GM18520 (cell line): Measurements from ENCODE around the gene GLG1.

Source experiments
- ATAC-seq: cut with Tn5 transposase; IDR thresholded peaks from one replicate; pipeline ENCODE4 v1.9.1; 2021; ENCODE audit not compliant: unreplicated experiment

The GLG1 gene

DNA sequence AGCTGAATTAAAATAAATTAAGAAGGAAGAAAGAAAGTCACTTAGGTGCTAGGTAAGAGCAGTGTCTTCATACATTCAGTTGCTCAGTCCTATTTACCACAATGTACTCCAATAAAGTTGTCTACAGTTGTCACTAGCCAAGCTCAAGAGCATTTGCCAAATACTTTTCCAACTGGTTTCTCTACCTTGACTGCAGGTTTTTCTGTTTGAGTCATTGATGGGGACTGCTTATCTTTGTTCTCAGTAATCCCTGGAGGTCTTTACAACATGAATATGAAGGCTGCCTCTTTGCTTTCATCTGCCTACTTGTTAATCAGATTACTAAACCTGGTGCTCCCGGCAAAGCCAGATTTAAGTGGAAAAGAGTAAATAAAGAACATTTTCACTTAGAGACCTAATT lies 121.0 kb downstream of the GLG1 start:
- no peak for ATAC-seq

DNA sequence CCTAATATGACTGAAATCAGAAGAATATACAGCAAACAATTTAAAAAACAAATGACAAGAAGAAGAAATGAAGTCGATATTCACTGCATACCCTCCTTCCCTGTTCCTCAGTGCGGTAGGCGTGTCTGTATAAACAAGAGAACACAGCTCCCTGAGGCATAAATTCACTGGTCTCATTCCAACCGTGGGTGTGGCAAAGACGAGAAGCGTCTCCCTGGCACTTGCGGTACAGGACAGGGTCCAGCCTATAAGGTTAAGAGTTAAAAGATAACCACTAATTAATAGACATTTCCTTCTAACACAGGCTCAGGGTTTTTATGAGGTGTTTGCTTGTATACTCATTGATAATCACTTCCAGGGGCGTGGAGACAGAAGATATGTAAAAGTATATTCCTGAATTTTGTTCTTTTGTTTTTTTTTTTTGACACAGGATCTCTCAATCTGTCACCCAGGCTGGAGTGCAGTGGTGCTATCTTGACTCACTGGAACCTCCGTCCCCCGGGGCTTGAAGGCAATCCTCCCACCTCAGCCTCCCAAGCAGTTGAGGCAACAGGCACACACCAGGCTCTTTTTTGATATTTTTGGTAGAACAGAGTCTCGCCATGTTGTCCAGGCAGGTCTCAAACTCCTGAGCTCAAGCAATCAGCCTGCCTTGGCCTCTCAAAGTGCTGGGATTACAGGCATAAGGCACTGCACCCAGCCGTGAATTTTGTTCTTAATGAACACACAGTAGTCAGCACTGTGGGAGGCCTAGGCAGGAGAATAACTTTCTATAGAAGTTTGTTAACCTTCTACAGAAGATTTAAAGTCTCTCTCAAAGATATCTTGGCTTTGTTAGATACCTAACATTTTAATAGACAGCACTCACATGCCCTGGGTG lies 126.5 kb downstream of the GLG1 start:
- ATAC-seq, result no peak

DNA sequence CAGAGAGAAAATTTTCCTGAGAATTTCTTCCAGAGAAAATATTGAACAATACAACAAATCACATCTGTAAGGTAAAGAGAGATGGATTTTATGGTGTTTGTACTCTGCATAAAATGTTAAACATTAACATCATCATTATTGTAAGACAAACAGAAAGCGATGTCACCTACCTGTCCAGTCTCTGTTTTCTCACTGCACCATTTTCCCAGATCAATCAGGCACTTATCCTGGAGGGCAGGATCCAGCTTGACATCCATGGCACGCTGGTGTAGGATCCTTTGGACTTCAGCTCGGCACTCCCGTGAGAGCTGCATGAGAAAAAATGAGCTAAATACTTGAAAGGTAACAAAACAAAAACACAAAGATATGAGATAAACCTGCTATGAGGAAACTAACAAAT lies 129.7 kb downstream of the GLG1 start:
- ATAC-seq, result no peak

DNA sequence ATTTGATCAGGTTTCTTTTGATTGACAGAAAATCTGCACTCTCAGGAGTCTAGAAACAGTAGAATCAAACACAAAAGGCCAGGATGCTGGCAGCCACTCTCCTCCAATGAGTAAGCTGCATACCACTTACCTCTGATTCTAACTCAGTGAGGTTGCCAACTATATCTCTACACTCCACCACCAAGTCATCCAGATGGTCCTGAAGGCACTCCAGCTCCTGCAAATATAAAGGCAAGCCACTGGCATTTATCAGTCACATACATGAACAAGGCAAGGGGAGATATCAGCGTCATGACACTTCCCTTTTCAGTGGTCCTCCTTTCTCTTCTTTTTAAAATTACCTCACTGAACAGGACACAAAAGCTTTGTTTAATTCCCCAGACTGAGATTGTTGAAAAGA lies 132.5 kb downstream of the GLG1 start:
- ATAC-seq, result no peak

DNA sequence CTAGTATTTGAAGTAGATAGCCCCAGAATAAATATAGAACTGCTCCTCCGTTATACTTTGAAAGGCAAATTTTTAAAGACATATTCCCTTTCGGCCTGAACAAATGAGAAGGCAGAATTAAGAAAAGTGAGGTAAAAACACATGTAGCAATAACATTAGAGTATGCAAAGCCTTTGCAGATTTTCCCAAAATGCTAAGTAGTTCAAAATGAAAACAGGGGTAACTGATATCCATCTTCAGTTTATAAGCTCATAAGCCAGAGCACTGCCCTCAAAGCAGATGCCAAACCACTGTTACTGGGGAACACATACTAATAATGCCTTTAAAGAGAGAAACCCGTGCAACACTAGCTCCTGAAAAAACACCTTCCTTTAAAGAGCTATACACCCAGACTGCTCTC lies 134.4 kb downstream of the GLG1 start:
- no peak for ATAC-seq

DNA sequence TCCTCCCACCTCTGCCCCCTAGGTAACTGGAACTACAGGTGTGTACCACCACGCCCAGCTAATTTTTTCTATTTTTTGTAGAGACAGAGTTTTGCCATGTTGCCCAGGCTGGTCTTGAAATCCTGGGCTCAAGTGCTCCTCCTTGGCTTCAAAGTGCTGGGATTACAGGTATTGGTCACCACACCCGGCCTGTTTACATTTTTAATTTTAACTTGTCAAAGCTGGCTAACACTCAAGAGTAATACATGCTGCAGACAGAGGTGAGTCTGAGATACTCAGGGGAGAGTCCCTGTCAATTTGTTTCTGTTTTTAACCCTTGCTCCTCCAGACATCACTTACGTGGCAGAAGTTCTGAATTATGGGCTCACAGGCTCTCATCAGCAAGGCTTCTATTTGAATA lies 134.9 kb downstream of the GLG1 start:
- ATAC-seq, result no peak

DNA sequence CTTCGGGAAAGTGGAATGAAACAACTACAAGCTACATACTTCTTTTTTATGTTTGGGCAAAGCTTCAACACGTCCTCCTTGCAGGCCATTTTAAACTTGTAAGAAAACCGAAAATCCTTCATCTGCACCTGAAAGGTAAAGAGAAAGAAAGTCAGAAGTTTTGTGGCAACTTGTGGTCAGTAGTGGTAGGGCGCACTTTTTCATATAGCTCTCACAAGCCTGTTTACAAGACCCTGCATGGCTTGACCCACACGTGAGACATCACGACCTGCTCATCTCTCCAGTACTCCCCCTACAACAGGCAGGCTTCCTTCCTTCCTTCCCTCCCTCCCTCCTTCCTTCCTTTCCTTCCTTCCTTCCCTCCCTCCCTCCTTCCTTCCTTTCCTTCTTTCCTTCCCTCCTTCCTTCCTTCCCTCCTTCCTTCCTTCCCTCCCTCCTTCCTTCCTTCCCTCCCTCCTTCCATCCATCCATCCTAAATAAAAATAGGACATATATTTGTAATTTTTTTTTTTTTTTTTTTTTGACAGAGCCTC lies 136.9 kb downstream of the GLG1 start:
- ATAC-seq, result no peak

DNA sequence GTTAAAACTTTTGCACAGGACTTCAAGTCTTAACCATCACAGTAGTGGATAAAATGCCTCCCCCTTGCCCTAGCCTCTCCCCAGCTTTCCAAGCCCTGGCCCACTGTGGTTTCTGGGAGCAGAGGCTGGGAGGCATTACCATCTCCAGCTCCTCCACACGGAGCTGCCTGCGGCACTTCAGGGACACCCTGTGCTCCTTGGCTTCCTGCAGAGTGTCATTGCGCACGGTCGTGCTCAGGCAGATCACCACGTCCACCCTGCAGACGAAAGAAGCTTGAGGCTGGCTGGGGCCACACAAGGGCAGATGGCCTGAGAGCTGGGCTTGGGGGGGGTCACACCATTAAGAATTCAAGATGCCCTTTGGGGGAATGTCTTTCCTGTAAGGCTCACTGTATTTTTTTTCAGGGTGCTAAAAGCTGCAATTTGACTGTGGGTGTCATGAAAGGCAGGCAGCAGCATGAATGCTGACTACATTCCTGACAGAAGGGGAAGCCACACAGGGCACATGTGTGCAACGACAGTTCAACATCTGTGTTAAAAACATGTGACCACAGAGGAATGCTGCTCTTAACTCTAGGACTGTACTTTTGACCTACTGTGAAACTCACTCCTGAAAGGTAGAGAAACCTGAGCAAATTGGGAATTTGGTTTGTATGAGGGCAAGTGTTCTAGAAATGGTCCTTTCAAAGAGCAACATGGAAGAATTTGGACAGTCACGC lies 137.9 kb downstream of the GLG1 start:
- no peak for ATAC-seq

DNA sequence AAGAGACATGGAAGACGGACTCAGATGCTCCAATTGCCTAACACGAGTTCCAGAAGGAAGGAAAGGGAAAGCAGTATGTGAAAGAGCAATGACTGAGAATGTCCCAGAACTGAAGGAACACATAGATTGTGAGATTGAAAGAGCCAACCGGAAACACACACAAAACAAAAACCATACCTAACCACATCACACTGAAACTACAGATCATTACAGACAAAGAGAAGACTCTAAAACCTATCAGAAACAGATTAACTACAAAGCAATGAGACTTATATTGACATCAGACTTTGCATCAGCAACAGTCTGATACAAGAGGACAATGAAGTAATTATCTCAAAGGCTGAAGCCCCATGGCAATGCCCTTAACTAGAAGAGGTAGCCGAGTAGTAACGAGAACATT lies 140.0 kb downstream of the GLG1 start:
- no peak for ATAC-seq

DNA sequence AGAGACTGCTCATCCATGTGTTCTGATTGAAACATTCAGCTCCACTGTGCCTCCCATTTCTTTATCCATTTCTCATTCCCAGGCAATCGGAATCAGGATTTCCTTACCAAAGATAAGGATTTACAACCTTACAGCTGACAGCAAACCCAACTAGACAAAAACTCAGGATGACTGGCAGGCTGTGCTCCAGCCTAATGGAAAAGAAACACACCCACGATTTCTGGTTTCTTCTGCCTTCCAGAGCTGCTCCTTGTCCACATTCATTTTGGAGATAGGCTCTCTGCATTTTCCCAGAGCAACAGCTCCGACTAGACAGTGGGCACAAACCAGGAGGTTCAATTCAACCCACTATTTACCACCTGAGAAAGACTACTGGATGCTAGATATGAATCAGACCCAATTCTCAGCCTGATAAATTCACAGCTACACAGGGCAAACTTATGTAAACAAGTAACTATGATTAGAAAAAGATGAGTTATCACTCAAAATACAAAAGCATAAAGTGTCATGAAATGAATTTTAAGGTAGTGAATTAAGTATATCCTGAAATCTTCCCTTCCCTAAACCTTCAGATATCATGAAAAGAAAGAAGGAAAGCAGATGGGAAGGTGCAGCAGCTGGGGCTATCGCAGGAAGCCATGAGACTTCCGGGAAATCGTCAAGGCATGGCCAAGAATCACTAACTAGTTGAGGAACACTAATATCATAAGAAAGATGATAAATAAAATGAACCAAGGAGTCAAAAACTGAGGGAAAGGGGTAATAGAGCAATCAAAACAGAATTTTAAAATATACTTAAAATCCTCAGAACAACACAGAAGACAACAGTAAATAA lies 140.8 kb downstream of the GLG1 start:
- ATAC-seq, result no peak

DNA sequence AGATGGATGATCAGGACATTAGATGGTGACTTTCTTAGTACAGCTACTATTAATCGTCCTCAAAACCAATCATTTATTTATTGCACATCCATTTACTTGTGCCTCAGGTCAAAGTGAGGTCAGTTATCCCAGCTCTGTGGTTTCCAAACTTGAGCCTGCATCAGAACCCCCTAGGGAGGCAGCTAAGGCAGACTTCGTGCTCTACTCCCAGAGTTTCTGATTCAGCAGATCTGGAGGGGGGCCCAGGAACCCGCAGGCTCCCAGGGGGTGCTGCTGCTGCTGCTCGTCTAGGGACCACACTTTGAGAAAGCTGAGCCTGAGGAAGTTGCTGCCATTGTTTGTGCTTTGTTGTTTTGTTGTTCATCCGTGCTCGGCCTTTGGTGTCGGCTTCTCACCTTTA lies 141.6 kb downstream of the GLG1 start:
- no peak for ATAC-seq

DNA sequence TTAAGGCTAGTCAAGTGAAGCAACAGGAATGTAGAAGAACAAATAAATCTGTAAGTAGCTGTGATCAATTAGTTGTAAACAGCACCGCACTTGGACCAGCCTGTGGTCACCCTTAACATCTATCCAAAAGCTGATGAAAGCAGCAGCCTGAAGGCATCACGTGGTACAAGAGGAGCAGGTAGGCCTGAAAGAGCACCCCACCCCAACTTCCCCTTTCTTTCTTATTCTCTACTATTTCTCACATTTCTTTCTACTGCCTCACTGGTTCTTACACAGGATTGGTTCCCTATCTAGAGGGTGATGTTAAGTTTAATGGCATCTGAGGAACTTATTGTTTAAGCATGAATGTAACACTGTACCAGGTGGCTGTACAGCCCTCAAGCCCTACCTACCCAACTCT lies 143.0 kb downstream of the GLG1 start:
- ATAC-seq, result no peak

DNA sequence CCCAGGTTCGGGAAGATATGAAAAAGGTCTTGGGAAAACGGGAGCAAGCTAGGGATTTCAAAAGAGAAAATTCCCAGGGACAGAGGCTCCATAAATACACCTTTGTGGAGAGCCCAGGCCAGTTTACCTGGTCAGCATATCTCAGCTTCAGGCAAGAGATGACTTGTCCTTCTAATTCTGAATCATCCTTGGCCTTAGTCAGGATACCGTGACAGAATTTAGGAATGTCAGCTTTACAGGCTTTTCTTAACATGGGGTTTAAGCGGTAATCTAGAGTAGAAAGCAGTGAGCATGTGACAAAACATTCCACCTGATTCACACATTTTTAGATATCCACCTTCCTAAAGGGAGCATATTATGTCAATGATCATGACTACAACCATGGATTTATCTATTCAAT lies 144.6 kb downstream of the GLG1 start:
- ATAC-seq, result no peak

DNA sequence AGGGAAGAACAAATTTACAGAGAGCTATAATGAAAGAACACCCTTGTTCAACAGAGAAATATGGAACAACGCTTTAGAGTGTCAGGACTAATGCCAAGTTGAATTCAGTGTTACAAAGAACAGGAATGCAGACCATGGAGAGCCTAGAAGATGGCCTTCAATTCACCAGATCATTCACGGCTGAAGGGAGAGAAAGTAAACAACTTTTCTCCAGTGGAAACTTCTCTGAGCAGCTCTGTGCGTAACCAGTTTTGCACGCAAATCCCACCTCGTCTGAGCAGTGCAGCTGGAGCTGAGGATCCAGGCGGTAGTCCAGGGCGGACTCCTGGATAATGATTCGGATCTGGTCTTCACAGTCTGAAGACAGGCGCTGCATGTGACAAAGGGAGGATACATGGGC lies 145.1 kb downstream of the GLG1 start:
- ATAC-seq, result no peak

DNA sequence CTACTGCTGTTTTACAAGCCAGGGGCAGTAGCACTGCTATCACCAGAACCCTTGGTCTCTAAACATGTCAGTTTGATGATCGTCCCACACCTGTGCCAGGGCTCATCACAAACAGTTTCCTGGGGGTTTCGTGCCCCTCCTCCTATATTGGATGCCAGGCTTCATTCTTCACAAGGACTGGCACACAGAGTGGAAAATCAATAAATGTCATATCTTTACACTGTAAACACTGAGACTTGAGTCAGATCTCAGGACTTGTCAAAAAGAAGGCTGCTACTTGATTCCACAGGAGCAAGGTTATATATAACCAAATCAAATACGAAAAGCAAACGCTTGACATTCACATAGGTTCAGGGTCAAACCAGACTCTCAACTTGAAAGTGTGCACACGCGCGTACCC lies 146.4 kb downstream of the GLG1 start:
- ATAC-seq, result no peak

DNA sequence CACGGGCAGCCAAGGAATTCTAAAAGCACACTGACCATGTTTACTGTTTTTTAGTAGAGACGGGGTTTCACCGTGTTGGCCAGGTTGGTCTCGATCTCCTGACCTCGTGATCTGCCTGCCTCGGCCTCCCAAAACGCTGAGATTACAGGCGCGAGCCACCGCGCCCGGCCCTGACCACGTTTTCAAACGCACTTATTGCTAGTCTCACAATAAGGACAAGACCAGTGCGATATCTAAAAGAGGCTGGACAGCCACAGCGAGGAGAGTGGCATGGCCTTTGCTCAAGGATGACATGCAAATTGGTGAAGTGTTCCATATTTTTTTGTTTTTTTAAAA lies 150.7 kb downstream of the GLG1 start:
- ATAC-seq, result no peak

DNA sequence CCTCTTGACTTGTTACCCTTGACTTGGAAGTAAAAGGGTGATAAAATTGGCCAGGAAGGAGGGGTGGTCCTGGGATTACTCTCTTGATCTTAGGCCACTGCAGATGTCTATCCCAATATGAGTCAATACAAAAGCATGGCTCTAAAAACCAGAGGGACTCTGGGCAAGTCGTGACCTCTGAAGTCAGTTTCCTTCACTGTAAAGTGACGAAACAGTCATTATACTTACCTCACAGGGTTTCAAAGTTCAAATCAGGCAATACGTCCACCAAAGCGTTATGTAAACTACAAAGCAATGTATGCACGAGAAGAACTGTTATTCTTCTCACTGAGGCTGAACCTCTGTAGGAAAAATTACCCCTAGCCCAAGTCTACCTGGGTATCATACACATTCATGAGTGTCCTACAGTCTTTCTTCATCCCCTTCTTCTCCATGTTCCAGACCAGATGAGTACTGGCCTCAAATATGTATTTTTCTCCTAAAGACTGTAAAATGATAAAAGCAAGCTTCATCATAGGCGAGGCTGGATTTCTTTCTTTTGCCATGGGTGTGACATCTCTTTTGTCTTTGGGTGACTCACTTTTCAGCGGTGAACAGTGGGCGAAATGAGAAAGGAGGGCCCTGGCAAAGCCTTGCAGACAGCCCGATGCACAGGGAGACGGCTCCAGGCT lies 151.2 kb downstream of the GLG1 start:
- ATAC-seq, result no peak

DNA sequence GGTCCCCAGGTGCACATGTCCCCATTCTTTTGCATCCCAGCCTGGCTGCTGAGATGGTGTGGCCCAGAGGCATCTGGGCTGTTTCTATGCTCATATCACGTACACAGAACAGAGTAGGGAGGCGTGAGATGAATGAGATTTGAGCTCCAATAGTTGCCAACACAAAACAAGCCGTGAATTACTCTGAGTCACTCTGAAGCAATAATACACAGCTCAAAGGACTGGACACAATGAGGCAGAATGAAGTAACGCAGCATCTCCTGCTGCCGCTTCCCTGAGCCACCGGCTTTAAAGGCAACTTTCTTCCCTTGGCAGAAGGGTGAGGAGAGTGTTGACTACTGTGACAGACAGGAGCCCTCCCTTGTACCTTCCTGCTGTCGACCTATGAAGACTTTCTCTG lies 151.7 kb downstream of the GLG1 start:
- ATAC-seq, result no peak

DNA sequence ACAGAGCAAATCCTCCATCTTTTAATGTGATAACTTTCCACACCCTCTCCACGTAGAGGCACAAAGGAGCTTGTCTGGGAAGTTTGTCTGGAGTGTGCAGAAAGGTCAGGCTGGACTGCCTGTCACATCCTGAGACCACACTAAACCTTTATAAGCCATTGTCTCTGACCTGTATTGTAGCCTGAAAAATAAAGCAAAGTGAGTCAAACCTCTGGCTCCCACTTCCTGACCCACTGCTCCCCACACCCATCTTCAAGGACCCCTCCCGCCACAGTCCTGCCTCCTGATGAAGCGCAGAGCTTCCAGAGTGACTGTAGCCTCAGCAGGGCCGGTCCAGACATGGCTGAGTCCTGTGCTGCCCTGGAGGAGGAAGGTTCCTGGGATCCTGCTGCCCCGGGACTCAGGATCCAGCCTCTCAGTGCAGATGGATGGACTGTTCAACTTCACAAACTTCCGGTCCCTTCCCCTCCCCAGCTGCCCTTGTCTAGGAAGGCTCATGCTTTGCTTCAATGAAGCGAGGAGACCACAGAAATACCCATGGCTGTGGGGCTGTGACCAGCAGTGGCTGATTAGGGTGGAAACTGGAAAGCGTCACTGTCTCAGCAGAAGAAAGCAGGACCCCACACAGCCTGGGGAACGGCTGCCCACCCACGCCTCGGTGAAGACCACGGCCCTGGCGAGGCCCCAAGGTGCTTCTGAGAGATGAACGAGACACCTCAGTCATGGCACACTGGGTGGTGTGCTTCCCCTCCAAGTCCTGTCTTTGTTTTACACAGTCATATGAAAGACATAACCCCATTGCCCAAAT lies 154.8 kb downstream of the GLG1 start:
- ATAC-seq, result no peak
